ENCODE data around the gene INAVA. TPM values are rescaled to one million over a fixed set of nuclear protein-coding genes. Genes with fewer than 3 reads are reported as not detected.
"Not testable (repeated sequence)": the region's sequence is repeated elsewhere in the genome, so short reads cannot be mapped to it uniquely, and the experiment has no call there.

The INAVA gene
- total RNA-seq, 1 donor from 2014 or later = 2.4 TPM

GRCh38 chr1:200962631-200963030 is 67.9 kb downstream of the INAVA start:
- H3K36me3 Mint-ChIP-seq (ENCODE audit: unreplicated experiment) = peaks cover 5% of the 10 kb centered on the region
- H3K9me3 Mint-ChIP-seq (ENCODE audit: unreplicated experiment) = peaks cover 4% of the 10 kb centered on the region
- peaks cover 3% of the 10 kb centered on the region for H3K27me3 Mint-ChIP-seq (ENCODE audit: unreplicated experiment)
- no peak overlapping the region for H3K4me3 Mint-ChIP-seq (ENCODE audit: unreplicated experiment)
- TF ChIP-seq CTCF (IDR thresholded peaks at IDR 0.05; ENCODE audit: partially characterized antibody, unreplicated experiment) = no peak
- peaks cover 7% of the 10 kb centered on the region for H3K4me1 Mint-ChIP-seq (ENCODE audit: low read depth, unreplicated experiment)
- no peak for DNase-seq
- no peak overlapping the region for H3K27ac Mint-ChIP-seq (ENCODE audit: unreplicated experiment)

DNA sequence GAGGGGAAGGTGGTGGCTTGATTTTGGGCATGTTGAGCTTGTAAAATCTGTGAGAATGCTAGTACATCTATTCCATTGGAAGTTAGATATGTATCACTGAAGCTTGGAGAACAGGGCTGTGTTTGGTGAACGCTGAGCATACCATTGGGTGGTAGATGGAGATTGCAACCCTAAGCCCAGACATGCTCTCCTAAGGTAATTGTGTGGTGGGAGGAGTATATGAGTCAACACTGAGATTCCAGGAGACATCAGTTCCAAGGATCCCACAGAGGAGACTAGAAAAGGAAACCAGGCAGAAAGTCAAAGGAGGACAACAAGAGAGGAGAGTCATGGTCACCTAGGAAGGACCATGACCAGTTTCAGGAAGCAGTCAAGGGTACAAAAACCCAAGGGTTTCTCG is 68.4 kb downstream of the INAVA start:
- Mint-ChIP-seq H3K36me3 (ENCODE audit: unreplicated experiment) (peaks cover 5% of the 10 kb centered on the region), H3K9me3 (ENCODE audit: unreplicated experiment) (peaks cover 4% of the 10 kb centered on the region), H3K27ac (ENCODE audit: unreplicated experiment) (no peak overlapping the region), H3K4me3 (ENCODE audit: unreplicated experiment) (no peak overlapping the region), H3K4me1 (ENCODE audit: low read depth, unreplicated experiment) (peaks cover 7% of the 10 kb centered on the region), H3K27me3 (ENCODE audit: unreplicated experiment) (peaks cover 3% of the 10 kb centered on the region)
- TF ChIP-seq CTCF (IDR thresholded peaks at IDR 0.05; ENCODE audit: partially characterized antibody, unreplicated experiment) = no peak
- no peak for DNase-seq

DNA sequence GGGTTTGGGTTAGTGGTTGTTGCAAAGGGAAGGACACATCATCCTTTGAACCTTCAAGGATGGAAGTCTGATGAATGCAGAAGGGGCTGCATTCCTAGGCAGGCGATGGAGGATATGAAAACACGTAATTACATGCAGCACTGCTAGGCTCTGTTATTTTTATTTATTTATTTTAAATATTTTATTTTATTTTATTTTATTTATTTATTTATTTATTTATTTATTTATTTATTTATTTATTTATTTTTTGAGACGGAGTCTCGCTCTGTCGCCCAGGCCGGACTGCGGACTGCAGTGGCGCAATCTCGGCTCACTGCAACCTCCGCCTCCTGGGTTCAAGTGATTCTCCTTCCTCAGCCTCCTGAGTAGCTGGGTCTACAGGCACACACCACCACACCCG is 69.2 kb downstream of the INAVA start:
- not testable (repeated sequence) for H3K27ac Mint-ChIP-seq (ENCODE audit: unreplicated experiment); H3K27me3 Mint-ChIP-seq (ENCODE audit: unreplicated experiment); H3K36me3 Mint-ChIP-seq (ENCODE audit: unreplicated experiment); H3K4me1 Mint-ChIP-seq (ENCODE audit: low read depth, unreplicated experiment); H3K4me3 Mint-ChIP-seq (ENCODE audit: unreplicated experiment); H3K9me3 Mint-ChIP-seq (ENCODE audit: unreplicated experiment); DNase-seq

Other genes starting within 250 kb of the INAVA start
- 10.6 TPM for gene DDX59, start 225.0 kb upstream of the INAVA start, total RNA-seq (ENCODE audit: unreplicated experiment)
- 51.1 TPM for gene CAMSAP2, start 156.0 kb upstream of the INAVA start, total RNA-seq (ENCODE audit: unreplicated experiment)
- not detected for gene GPR25, start 21.9 kb upstream of the INAVA start, total RNA-seq (ENCODE audit: unreplicated experiment)
- gene KIF21B, start 128.8 kb downstream of the INAVA start, total RNA-seq (ENCODE audit: unreplicated experiment) = 51.1 TPM
- 0.07 TPM for gene CACNA1S, start 217.5 kb downstream of the INAVA start, total RNA-seq (ENCODE audit: unreplicated experiment)
- gene ASCL5, start 232.3 kb downstream of the INAVA start, total RNA-seq (ENCODE audit: unreplicated experiment) = not detected